HepG2 (cell line): ENCODE results near the gene SNAPC4. TPM values are rescaled to one million over a fixed set of nuclear protein-coding genes. Genes with fewer than 3 reads are reported as not detected.

ENCODE experiments used
- AGO2 ChIP-seq: fragments of 200-400 bp; formaldehyde crosslinking; optimal IDR thresholded peaks from 2 replicates; pipeline ENCODE3; 2017; ENCODE audit warnings: mild to moderate bottlenecking, low read depth, low read length, moderate library complexity
- CC2D1A ChIP-seq: sonication (generic); formaldehyde crosslinking; IDR thresholded peaks from 2 replicates; pipeline ENCODE4 v1.8.1; 2023; ENCODE audit warnings: mild to moderate bottlenecking, missing genetic modification reagents
- ELK4 ChIP-seq: sonication (generic); formaldehyde crosslinking; IDR thresholded peaks from 2 replicates; pipeline ENCODE4 v1.9.0; 2021; ENCODE audit warnings: missing genetic modification reagents, borderline replicate concordance
- HDAC6 ChIP-seq: fragments of 200-600 bp; sonication (generic); IDR thresholded peaks from 2 replicates; pipeline ENCODE4 v1.7.0; 2017; ENCODE audit warnings: mild to moderate bottlenecking, antibody characterized with exemption, low read length, low read depth
- HIC2 ChIP-seq: sonication (generic); formaldehyde crosslinking; IDR thresholded peaks from 2 replicates; pipeline ENCODE4 v1.9.0; 2022; ENCODE audit warnings: low read depth, missing genetic modification reagents
- HMG20B ChIP-seq: conservative IDR thresholded peaks from 2 replicates; pipeline ENCODE4 v1.6.1; 2016; ENCODE audit warnings: missing genetic modification reagents, missing compliant biosample characterization
- HOXA7 ChIP-seq: sonication (generic); formaldehyde crosslinking; IDR thresholded peaks from 2 replicates; pipeline ENCODE4 v1.8.1; 2022; ENCODE audit warnings: mild to moderate bottlenecking, missing genetic modification reagents, moderate library complexity
- IKZF1 ChIP-seq: fragments of 450-650 bp; IDR thresholded peaks from 2 replicates; pipeline ENCODE4 v1.7.1; 2016
- MLXIP ChIP-seq: sonication (generic); formaldehyde crosslinking; IDR thresholded peaks from 2 replicates; pipeline ENCODE4 v1.9.0; 2021; ENCODE audit warnings: missing genetic modification reagents, borderline replicate concordance
- NR2F2 ChIP-seq: IDR thresholded peaks from 2 replicates; pipeline ENCODE4 v1.6.1; 2012; ENCODE audit warnings: low read depth, inconsistent platforms, borderline replicate concordance
- SIN3A ChIP-seq: IDR thresholded peaks from 2 replicates; pipeline ENCODE4 v1.6.1; 2011; ENCODE audit warnings: low read depth, mild to moderate bottlenecking, control low read depth, low read length, borderline replicate concordance
- SKI ChIP-seq: fragments of 450-650 bp; IDR thresholded peaks from one replicate; pipeline ENCODE4 v1.6.1; 2018; ENCODE audit warnings: mild to moderate bottlenecking; ENCODE audit not compliant: partially characterized antibody
- ZBTB44 ChIP-seq: sonication (generic); formaldehyde crosslinking; IDR thresholded peaks from 2 replicates; pipeline ENCODE4 v1.4.0; 2020; ENCODE audit warnings: missing genetic modification reagents
- ZFP36 ChIP-seq: fragments of 150-350 bp; IDR thresholded peaks from 2 replicates; pipeline ENCODE4 v1.6.1; 2018; ENCODE audit warnings: borderline replicate concordance, low read length, low read depth; ENCODE audit not compliant: partially characterized antibody
- ZNF281 ChIP-seq: sonication (generic); formaldehyde crosslinking; IDR thresholded peaks from 2 replicates; pipeline ENCODE4 v1.4.0; 2020; ENCODE audit warnings: missing genetic modification reagents, borderline replicate concordance
- ZNF546 ChIP-seq: sonication (generic); formaldehyde crosslinking; conservative IDR thresholded peaks from 2 replicates; pipeline ENCODE4 v1.8.1; 2023; ENCODE audit warnings: mild to moderate bottlenecking, missing genetic modification reagents
- ZSCAN25 ChIP-seq: sonication (generic); formaldehyde crosslinking; IDR thresholded peaks from 2 replicates; pipeline ENCODE4 v1.8.0; 2022; ENCODE audit warnings: mild to moderate bottlenecking, missing genetic modification reagents
- polyA plus RNA-seq, 8 experiments: library from polyadenylated mRNA; depleted of rRNA in 3 of 8; stranded (reverse) in 7 of 8; unstranded in 1 of 8; fragments of >200 nt; fragmentation: Illumina TruSeq in 4 of 8; extraction: Trizol in 4 of 8; gene quantifications; 2 replicates each; pipeline versions ENCODE4 v1.2.1 to v1.2.3, GENCODE V29; 2011 to 2016; ENCODE audit warnings: low read depth in 4 of 8, missing spikeins in 1 of 8, mixed read lengths in 1 of 8; ENCODE audit not compliant: insufficient read depth in 1 of 8
- total RNA-seq, 5 experiments: library from RNA; depleted of rRNA; stranded (reverse); fragments of >200 nt; fragmentation: Illumina TruSeq; extraction: Trizol; gene quantifications; 2 replicates each; pipeline ENCODE4 v1.2.3, GENCODE V29; 2016; ENCODE audit warnings: low read depth in 1 of 5

SNAPC4 gene
- total and polyA plus RNA-seq, 2 of the 13 experiments (the other 11 are each of a cell fraction or from before 2014, with no cell fraction given): 2.0 to 6.0 TPM

GRCh38 chr9:136410500-136411287, 10.7 kb upstream of the SNAPC4 start, which contains the start of the genes ENTR1 and PMPCA (continued):
- peak; percentile 99 for TF ChIP-seq ZNF281 (CRISPR knock-in tag)
- no peak for TF ChIP-seq IKZF1
- no peak for TF ChIP-seq ZFP36
- TF ChIP-seq AGO2: peak; percentile 56
- no peak for TF ChIP-seq HDAC6
- TF ChIP-seq CC2D1A (CRISPR knock-in tag): 0 out of 2 replicates have a peak, but pooled peaks have one; percentile 45
- no peak for TF ChIP-seq SKI
- peak; percentile 92; the same call in 1 of the 2 replicates for TF ChIP-seq ZNF546
- TF ChIP-seq HOXA7 (CRISPR knock-in tag): no peak
- TF ChIP-seq SIN3A: peak; percentile 81; the same call in 1 of the 2 replicates
- TF ChIP-seq HMG20B (CRISPR knock-in tag): no peak
- TF ChIP-seq MLXIP (CRISPR knock-in tag): no peak
- TF ChIP-seq NR2F2: no peak
- no peak for TF ChIP-seq ELK4 (CRISPR knock-in tag)
- 0 out of 2 replicates have a peak, but pooled peaks have one; percentile 22 for TF ChIP-seq ZSCAN25 (CRISPR knock-in tag)
- peak; percentile 85; the same call in 1 of the 2 replicates for TF ChIP-seq ZBTB44 (CRISPR knock-in tag)
- TF ChIP-seq HIC2: no peak; the same call in 1 of the 2 replicates
